GM12872 (cell line): ENCODE data around the gene SPATS2L.

Experiments used
- TF ChIP-seq, protein P1 (sequence below): IDR thresholded peaks from 3 replicates; pipeline ENCODE4 v1.5.1; 2011; ENCODE audit warnings: low read depth, mild to moderate bottlenecking, low read length, moderate library complexity; ENCODE audit not compliant: insufficient read depth

Gene SPATS2L

DNA sequence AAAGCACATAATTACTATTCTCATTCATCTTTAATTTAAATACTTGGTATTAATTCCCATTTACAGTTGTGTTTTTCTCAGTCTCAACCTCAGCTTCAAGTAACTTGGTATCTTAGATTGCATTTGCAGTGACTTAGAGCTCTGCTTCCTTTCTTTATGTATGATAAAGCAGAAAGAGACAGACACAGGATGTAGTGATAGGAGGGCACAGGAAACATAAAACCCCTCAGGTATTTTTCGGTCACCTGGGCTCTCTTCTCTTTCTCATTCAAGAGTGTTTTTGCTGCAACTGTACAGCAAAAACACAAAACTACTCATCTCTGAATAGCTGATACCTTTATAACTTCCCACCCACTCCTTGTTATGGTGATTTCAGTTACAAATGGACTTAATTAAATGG is 120.3 kb downstream of the SPATS2L start:
- TF ChIP-seq, protein P1, sequence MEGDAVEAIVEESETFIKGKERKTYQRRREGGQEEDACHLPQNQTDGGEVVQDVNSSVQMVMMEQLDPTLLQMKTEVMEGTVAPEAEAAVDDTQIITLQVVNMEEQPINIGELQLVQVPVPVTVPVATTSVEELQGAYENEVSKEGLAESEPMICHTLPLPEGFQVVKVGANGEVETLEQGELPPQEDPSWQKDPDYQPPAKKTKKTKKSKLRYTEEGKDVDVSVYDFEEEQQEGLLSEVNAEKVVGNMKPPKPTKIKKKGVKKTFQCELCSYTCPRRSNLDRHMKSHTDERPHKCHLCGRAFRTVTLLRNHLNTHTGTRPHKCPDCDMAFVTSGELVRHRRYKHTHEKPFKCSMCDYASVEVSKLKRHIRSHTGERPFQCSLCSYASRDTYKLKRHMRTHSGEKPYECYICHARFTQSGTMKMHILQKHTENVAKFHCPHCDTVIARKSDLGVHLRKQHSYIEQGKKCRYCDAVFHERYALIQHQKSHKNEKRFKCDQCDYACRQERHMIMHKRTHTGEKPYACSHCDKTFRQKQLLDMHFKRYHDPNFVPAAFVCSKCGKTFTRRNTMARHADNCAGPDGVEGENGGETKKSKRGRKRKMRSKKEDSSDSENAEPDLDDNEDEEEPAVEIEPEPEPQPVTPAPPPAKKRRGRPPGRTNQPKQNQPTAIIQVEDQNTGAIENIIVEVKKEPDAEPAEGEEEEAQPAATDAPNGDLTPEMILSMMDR, result no peak

DNA sequence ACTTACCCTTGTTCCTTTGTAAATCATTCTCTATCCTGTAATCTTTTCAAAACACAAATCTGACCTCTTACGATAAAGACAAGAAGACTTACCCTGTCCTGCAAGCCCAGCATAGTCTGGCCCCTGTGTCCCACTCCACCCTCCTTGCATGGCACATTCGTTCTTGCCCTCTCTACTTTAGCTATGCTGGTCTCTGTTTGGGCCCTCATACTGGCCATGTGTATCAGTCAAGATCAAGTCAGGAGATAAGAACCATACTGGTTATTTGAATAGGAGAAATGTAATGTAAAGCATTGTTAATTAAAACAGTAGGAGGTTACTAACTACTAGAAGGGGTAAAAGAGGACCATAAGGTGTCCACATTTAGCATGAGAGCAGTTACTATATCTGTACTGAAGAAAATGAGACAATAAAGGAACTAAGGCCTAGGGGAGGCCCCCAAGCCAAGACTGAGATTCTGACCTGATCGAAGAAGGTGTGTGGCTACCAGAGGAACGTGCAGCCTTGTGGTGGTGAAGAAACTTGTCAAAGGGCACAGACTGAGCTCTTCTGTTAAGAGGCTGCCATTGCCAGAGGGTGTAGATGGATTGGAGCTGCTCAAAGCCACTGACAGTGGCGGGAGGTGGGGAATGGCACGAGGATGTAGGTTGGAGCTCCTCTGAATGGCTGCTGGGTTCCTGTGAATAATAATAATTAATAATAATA is 122.6 kb downstream of the SPATS2L start:
- TF ChIP-seq, protein P1, result no peak

DNA sequence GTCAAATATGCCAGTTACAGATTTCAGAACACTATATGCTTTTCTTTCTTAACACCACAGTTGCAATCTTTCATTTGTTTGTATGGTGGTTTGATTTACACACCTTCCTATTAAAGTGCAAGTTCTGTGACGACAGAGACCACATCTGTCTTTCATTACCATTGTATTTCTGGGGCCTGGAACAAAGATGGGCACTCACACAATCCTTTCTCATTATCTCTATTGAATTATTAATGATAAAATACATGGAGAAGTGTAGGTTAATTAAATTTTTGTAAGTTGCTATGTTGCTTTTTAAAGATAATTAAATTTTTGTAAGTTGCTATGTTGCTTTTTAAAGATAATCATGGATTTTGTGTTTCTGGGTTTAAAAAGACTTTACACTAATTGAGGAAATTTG is 123.5 kb downstream of the SPATS2L start:
- TF ChIP-seq, protein P1, result no peak

DNA sequence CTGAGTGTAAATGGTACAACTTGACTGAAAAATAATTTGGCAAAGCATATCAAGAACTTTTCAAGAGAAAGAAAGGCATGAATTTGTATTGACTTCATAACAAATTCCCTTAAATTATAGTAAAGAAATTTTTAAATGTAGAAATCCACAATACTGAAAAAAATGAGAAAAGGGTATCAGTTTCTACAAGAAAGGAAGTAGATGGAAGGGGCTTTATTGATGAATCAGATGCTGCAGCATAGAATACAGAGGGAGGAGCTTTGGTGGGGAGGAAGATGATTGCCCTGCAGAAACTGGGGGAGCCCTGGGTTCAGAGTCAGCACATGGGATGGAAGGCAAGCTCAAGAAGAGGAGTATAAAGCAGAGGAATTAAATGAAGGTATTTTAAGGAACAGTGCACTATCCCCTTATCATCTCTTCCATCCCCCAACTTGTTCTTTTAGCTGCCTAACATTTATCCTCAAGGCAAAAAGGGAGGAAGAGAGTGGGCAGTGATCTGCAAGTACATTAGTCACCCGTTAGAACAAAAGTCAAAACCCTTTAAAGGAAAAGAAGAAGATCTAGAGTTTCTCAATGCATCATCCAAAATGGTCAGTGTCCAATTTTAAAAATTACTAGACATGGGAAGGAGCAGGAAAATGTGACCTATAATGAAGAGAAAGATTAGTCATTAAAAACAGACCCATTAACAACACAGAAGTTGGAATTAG is 125.7 kb downstream of the SPATS2L start:
- TF ChIP-seq, protein P1, result no peak

DNA sequence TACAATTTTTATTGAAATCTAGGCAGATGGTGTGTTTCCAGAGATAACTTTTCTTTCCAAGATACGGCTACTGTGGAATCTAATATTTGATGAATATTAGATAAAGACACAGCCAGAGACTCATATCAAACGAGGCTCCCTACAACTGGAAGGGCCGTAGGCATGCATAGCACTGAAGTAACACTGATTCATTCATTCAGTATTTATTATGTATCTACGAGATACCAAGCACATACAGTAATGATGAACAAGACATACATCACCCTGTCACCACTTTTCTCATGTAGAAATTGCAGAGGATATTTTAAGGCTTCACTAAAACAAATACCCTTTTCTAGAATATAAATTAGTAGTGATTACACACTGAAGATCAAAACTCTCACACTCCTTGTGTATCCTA is 128.9 kb downstream of the SPATS2L start:
- TF ChIP-seq, protein P1, result no peak

DNA sequence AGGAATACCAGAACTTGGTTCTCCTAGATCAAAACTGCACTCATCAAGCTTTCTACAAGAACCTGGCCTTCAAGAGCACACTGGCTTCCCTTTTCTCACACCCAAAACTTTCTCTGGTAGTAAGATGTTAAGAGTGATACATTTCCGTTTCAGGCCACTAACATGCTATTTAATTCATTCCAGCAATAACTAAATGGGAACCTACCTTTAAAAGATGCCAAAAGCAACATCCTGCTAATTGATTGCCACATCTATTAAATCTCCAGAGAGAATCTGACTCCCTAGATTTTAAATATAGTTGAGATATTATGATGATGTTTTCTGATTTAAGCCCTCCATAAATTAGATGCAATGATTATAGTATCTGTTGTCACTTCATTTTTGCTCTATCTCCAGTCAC is 131.8 kb downstream of the SPATS2L start:
- TF ChIP-seq, protein P1, result no peak

DNA sequence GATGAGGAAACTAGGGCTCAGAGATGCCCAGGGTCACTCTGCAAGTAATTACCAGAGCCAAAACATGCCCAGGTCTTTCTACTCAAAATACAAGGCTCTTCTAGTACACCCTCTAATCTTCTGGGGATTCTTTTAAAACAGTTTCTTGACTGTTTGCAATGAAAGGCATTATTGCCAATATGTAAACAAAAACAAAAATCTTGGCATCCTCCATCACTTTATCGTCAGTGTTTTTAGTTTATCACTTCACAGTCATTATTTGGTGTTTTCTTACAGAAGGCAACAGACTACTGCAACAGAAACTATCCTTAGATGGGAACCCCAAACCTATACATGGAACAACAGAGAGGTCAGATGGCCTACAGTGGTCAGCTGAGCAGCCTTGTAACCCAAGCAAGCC is 132.4 kb downstream of the SPATS2L start:
- TF ChIP-seq, protein P1, result no peak
